Right lobe of liver (tissue), 6 donors: ENCODE results near the gene NDUFAF2. TPM values are rescaled to one million over a fixed set of nuclear protein-coding genes. Genes with fewer than 3 reads are reported as not detected.
"Not testable (repeated sequence)": the region's sequence is repeated elsewhere in the genome, so short reads cannot be mapped to it uniquely, and the experiment has no call there.

Experiments used
- ATAC-seq, 4 donors: fragments of 200-7000 bp; cut with Tn5 transposase; one replicate each; pipeline ENCODE4 v1.9.1; 2020; ENCODE audit warnings: mild to moderate bottlenecking in 4 of 4, moderate library complexity in 4 of 4
- DNase-seq, 3 donors: peaks; one replicate each; pipeline ENCODE4 v3.0.0-alpha.2; 2020
- H3K27ac ChIP-seq, 3 donors: fragments of 200-600 bp; one replicate each; pipeline ENCODE4 v1.8.0; 2022
- H3K27me3 ChIP-seq, 2 donors: fragments of 200-600 bp; one replicate each; pipeline ENCODE4 v1.8.0; 2022
- H3K36me3 ChIP-seq, 4 donors: fragments of 200-600 bp; sonication (generic) in 1 of 4; one replicate each; pipeline versions ENCODE4 v1.5.1 to v1.8.0; 2017 to 2022; ENCODE audit warnings: control low read depth in 1 of 4
- H3K4me1 ChIP-seq, 4 donors: fragments of 200-600 bp; sonication (generic) in 1 of 4; one replicate each; pipeline versions ENCODE4 v1.5.1 to v1.8.0; 2017 to 2022; ENCODE audit warnings: control low read depth in 1 of 4
- H3K4me3 ChIP-seq, 3 donors: fragments of 200-600 bp; one replicate each; pipeline ENCODE4 v1.8.0; 2022
- H3K9me3 ChIP-seq, 4 donors: fragments of 200-600 bp; sonication (generic) in 1 of 4; one replicate each; pipeline versions ENCODE4 v1.5.1 to v1.8.0; 2017 to 2022; ENCODE audit warnings: control low read depth in 1 of 4
- POLR2A ChIP-seq: fragments of 450-650 bp; IDR thresholded peaks from one replicate; pipeline ENCODE4 v1.6.1; 2017; ENCODE audit warnings: antibody characterized with exemption, mild to moderate bottlenecking
- WGBS: methylation state at CpG from one replicate; pipeline ENCODE4 v1.1.6; 2018; ENCODE audit warnings: low coverage, low lambda C conversion rate; ENCODE audit not compliant: insufficient coverage; ENCODE audit errors: missing lambda C conversion rate; 5-methylcytosine and 5-hydroxymethylcytosine counted together
- intact Hi-C, 2 donors: fragments of 100-400 bp; cut with DNase I; formaldehyde crosslinking; loops; one replicate each; pipeline versions ENCODE4 v1.11.2 to v1.14.1; 2022
- total RNA-seq, 6 experiments: library from RNA; depleted of rRNA in 2 of 6; stranded (reverse); fragments of >200 nt in 2 of 6; fragmentation: NEBNext Ultra II Directional in 3 of 6; extraction: Animal tissue kit (Norgen Biotek cat#: 25700) in 3 of 6; gene quantifications; one replicate each; pipeline versions ENCODE4 v1.1.0 to v1.2.4, GENCODE V29; 2016 to 2023
- TF ChIP-seq, protein P1 (sequence below), 4 donors: fragments of 200-600 bp in 3 of 4; fragments of 450-650 bp in 1 of 4; IDR thresholded peaks; one replicate each; pipeline versions ENCODE4 v1.5.1 to v1.8.0; 2016 to 2022; ENCODE audit warnings: antibody characterized with exemption in 4 of 4, mild to moderate bottlenecking in 2 of 4
- donor health status: DM: no; HTN: yes; CAD: no.
- donor health status: DM: no; HTN: no; CAD: no.
- donor health status: DM: no; HTN: no; CAD: no.
- donor health status: DM: no; HTN: yes; CAD: no.
- donor health status: DM: no; HTN: yes; CAD: no.

NDUFAF2 gene
- total RNA-seq, 6 experiments from 2014 or later = 8.4 to 30.1 (median 11.8) TPM

DNA sequence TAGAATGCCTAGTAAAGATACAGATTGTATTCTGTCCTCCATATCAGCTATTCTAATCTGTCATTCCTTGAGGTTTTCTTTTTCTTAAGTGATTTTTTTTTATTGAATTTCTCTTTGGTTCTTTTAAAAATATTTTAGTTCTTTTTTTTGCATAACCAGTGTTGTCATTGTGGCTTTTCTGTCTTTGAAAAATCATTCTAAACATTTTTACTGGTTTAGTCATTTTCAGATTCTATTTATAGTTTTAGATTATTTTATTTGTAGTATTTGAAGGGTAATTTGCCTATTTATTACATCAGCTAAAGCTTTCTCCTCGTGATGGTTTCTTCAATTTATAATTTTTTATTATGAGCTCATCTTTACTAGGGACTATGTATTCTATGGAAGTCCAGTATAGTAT lies 78.1 kb downstream of the NDUFAF2 start:
- 50% methylated on average over 1 of the region's 1 CpG for WGBS
- Histone ChIP-seq H3K36me3 (no peaks in the 10 kb centered on the region), H3K4me1 (no peaks in the 10 kb centered on the region), H3K4me3 (no peak overlapping the region), H3K27ac (no peak overlapping the region), H3K9me3 (no peaks in the 10 kb centered on the region), H3K27me3 (no peaks in the 10 kb centered on the region)
- TF ChIP-seq, protein P1, sequence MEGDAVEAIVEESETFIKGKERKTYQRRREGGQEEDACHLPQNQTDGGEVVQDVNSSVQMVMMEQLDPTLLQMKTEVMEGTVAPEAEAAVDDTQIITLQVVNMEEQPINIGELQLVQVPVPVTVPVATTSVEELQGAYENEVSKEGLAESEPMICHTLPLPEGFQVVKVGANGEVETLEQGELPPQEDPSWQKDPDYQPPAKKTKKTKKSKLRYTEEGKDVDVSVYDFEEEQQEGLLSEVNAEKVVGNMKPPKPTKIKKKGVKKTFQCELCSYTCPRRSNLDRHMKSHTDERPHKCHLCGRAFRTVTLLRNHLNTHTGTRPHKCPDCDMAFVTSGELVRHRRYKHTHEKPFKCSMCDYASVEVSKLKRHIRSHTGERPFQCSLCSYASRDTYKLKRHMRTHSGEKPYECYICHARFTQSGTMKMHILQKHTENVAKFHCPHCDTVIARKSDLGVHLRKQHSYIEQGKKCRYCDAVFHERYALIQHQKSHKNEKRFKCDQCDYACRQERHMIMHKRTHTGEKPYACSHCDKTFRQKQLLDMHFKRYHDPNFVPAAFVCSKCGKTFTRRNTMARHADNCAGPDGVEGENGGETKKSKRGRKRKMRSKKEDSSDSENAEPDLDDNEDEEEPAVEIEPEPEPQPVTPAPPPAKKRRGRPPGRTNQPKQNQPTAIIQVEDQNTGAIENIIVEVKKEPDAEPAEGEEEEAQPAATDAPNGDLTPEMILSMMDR (IDR thresholded peaks at IDR 0.05) = no peak
- TF ChIP-seq POLR2A = no peak
- DNase-seq (no peak), ATAC-seq (no peak)
- intact Hi-C loops = no loop called here

DNA sequence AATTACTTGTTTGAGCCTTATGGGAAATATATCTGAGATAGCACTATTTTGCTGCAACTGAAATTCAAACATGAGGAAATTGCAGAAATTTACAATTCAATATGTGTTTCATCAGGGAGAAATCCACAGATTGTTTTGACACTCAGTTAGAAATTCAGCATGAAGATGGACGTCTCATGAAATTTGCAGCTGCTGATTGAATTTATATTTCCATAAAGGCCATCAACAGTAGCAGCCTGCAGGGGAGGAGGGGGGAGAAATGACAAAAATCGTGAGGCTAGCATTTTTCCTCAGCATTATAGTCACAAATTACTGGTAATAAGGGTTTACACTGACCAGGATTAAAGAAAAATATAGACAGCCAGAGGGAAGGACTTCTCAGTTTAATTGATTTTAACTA lies 81.0 kb downstream of the NDUFAF2 start:
- Histone ChIP-seq H3K4me1 (peaks cover 0 to 8% (median 0%) of the 10 kb centered on the region in 4 donors), H3K36me3 (no peaks in the 10 kb centered on the region), H3K27me3 (no peaks in the 10 kb centered on the region), H3K9me3 (no peaks in the 10 kb centered on the region), H3K27ac (no peak overlapping the region), H3K4me3 (no peak overlapping the region)
- DNase-seq (no peak), ATAC-seq (no peak)
- intact Hi-C loops = no loop called here
- 59% methylated on average over 2 of the region's 2 CpGs for WGBS
- TF ChIP-seq POLR2A = no peak
- TF ChIP-seq, protein P1 (IDR thresholded peaks at IDR 0.05) = no peak

DNA sequence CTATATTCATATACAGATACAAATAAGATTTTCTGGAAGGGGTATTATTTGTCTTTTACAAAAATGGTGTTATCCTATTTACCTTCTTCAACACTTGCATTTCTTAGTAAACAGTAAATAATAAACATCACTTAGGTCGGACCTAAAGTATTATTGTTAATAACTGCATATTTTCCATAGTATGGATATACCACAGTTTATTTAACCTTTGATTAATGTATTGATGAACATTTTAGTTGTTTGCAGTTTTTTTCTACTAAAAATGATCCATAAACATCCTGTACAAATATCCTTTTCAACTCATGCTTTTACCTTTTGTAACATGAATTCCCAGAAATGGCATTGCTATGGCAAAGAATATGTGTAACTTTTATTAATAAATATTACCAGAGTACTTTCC lies 83.4 kb downstream of the NDUFAF2 start:
- Histone ChIP-seq H3K4me3 (no peak overlapping the region), H3K27me3 (no peaks in the 10 kb centered on the region), H3K4me1 (peaks cover 0 to 8% (median 0%) of the 10 kb centered on the region in 4 donors), H3K36me3 (no peaks in the 10 kb centered on the region), H3K9me3 (no peaks in the 10 kb centered on the region), H3K27ac (no peak overlapping the region)
- TF ChIP-seq, protein P1 (IDR thresholded peaks at IDR 0.05) = no peak
- TF ChIP-seq POLR2A = no peak
- no peak for ATAC-seq
- DNase-seq = no peak
- WGBS = 85% methylated on average over 1 of the region's 1 CpG
- intact Hi-C loops = no loop called here

DNA sequence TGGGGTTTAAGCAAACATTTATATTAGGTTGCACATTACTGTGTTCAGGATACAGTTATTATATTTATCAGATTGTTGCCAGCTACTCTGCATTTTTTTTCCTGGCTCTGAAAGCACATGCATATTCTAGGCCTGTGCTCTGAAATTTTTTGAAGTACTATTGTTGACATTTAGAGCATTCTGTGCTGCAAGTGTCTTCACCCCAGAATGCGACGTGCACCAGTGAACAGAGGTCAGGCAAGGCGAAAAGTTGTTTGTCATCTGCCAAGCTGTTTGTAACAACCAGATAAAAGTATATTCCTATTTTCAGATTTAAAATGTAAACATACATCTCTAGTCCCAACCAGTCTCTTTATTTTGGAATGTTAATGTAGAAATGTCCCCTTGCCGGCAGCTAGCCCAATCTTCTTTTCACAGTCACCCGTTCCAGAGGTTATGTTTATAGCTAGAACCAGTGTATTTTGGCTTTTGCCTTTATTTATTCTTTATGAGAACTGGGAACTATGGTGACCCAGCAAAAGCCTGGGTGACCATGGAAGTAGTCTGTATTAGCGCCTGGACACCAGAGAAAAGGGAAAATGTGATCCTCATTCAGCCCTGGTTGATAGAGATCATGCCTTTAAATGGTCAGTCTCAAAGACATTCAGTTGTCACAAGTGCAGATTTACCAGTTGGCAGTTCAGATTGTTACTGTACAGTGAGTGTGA lies 84.6 kb downstream of the NDUFAF2 start:
- Histone ChIP-seq H3K27ac (no peak overlapping the region), H3K4me3 (no peak overlapping the region), H3K27me3 (no peaks in the 10 kb centered on the region), H3K4me1 (peaks cover 0 to 8% (median 0%) of the 10 kb centered on the region in 4 donors), H3K9me3 (no peaks in the 10 kb centered on the region), H3K36me3 (no peaks in the 10 kb centered on the region)
- WGBS = 49% methylated on average over 6 of the region's 6 CpGs
- ATAC-seq (peak; percentile 41 to 70 (median 53)), DNase-seq (no peak)
- intact Hi-C loops = no loop called here
- TF ChIP-seq, protein P1 (IDR thresholded peaks at IDR 0.05) = no peak
- no peak for TF ChIP-seq POLR2A

DNA sequence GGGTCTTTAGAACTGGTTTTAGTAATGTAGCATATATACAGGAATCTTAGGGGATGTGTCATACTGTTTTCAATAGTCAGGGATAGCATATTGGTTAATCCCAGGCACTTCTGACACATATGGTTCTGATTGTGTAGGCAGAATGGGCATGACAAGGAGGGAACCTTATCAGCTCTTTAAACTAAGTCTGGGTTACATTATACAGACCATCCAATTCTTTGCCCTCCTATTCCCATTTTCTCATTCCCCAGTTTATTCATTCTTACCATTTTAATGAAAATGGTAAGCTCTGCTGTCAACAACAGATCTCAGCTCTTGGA lies 85.1 kb downstream of the NDUFAF2 start:
- H3K27ac ChIP-seq = no peak overlapping the region
- intact Hi-C loops = no loop called here
- DNase-seq (no peak), ATAC-seq (peak in 1 of 4 donors; percentile 10)
- peaks cover 0 to 8% (median 0%) of the 10 kb centered on the region in 4 donors for H3K4me1 ChIP-seq
- no peaks in the 10 kb centered on the region for H3K27me3 ChIP-seq
- H3K36me3 ChIP-seq = no peaks in the 10 kb centered on the region
- H3K9me3 ChIP-seq = no peaks in the 10 kb centered on the region
- TF ChIP-seq, protein P1 (IDR thresholded peaks at IDR 0.05) = no peak
- no peak for TF ChIP-seq POLR2A
- H3K4me3 ChIP-seq = no peak overlapping the region

DNA sequence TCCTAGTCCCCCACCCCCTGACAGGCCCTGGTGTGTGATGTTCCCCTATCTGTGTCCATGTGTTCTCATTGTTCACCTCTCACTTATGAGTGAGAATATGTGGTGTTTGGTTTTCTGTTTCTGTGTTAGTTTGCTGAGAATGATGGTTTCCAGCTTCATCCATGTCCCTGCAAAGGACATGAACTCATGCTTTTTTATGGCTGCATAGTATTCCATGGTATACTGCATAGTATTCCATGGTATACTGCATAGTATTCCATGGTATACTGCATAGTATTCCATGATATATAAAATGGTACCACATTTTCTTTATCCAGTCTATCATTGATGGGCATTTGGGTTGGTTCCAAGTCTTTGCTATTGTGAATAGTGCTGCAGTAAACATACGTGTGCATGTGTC lies 86.3 kb downstream of the NDUFAF2 start:
- H3K36me3 ChIP-seq, intact Hi-C loops, ATAC-seq, H3K27me3 ChIP-seq, H3K4me1 ChIP-seq, H3K9me3 ChIP-seq, DNase-seq, H3K27ac ChIP-seq, H3K4me3 ChIP-seq: not testable (repeated sequence)
- WGBS = 100% methylated on average over 1 of the region's 1 CpG
